T-helper 17 cell (primary cell): ENCODE results near the gene SSX2IP. TPM values are rescaled to one million over a fixed set of nuclear protein-coding genes. Genes with fewer than 3 reads are reported as not detected.

Experiments used
- ATAC-seq: fragments of 150-1000 bp; cut with Tn5 transposase; 2 replicates; pipeline ENCODE4 v1.10.0; 2021; ENCODE audit warnings: mild to moderate bottlenecking, moderate library complexity
- DNase-seq, 3 donors: peaks; one replicate each; pipeline versions ENCODE4 v3.0.0 to v3.0.0-alpha.2; 2020 to 2021
- H3K9me3 ChIP-seq: one replicate; pipeline ENCODE4 v1.7.0; 2013; ENCODE audit warnings: low read length, mild to moderate bottlenecking; ENCODE audit not compliant: control insufficient read depth, poor library complexity, severe bottlenecking
- H3K27ac Mint-ChIP-seq: one replicate; pipeline ENCODE4 v1.8.0; 2022; ENCODE audit warnings: mild to moderate bottlenecking, moderate library complexity, mixed read lengths
- H3K27me3 Mint-ChIP-seq: one replicate; pipeline ENCODE4 v1.8.0; 2022; ENCODE audit warnings: mixed read lengths
- H3K36me3 Mint-ChIP-seq: one replicate; pipeline ENCODE4 v1.8.0; 2022; ENCODE audit warnings: low read depth, mixed read lengths
- H3K4me1 Mint-ChIP-seq: one replicate; pipeline ENCODE4 v1.8.0; 2022; ENCODE audit warnings: mild to moderate bottlenecking, mixed read lengths
- H3K4me3 Mint-ChIP-seq: one replicate; pipeline ENCODE4 v1.8.0; 2022; ENCODE audit warnings: mild to moderate bottlenecking, moderate library complexity, mixed read lengths
- total RNA-seq, 4 donors: library from RNA in 2 of 4; stranded (reverse) in 2 of 4; gene quantifications; one replicate each; pipeline ENCODE4 v1.2.3 and lab custom pipeline; 2022 to 2026

SSX2IP gene
- total RNA-seq, 2 donors from 2014 or later, result 6.6 to 17.2 TPM

- H3K36me3 Mint-ChIP-seq, result peaks cover 8% of the 10 kb centered on the region
- no peak for DNase-seq
These were observed 6.8 kb downstream of the SSX2IP start for GRCh38 chr1:84683508-84683907.

GRCh38 chr1:84682047-84682446 lies 8.2 kb downstream of the SSX2IP start:
- Mint-ChIP-seq H3K4me1 (peaks cover 21% of the 10 kb centered on the region), H3K36me3 (peaks cover 10% of the 10 kb centered on the region), H3K27ac (no peak overlapping the region), H3K4me3 (no peak overlapping the region), H3K27me3 (no peaks in the 10 kb centered on the region)
- H3K9me3 ChIP-seq, result no peaks in the 10 kb centered on the region
- no peak for ATAC-seq
- no peak for DNase-seq

More at GRCh38 chr1:84683508-84683907, 6.8 kb downstream of the SSX2IP start:
- no peak overlapping the region for H3K4me3 Mint-ChIP-seq
- H3K4me1 Mint-ChIP-seq, result peaks cover 24% of the 10 kb centered on the region
- H3K27me3 Mint-ChIP-seq, result no peaks in the 10 kb centered on the region
- ATAC-seq, result no peak
- H3K9me3 ChIP-seq, result no peaks in the 10 kb centered on the region
- H3K27ac Mint-ChIP-seq, result no peak overlapping the region

GRCh38 chr1:84677415-84678099 lies 12.7 kb downstream of the SSX2IP start:
- no peak for ATAC-seq
- Mint-ChIP-seq H3K4me3 (no peak overlapping the region), H3K27me3 (no peaks in the 10 kb centered on the region)

GRCh38 chr1:84675631-84676030 lies 14.6 kb downstream of the SSX2IP start:
- no peak for DNase-seq
- Mint-ChIP-seq H3K27ac (no peak overlapping the region), H3K36me3 (peaks cover 2% of the 10 kb centered on the region), H3K4me3 (no peak overlapping the region), H3K27me3 (no peaks in the 10 kb centered on the region), H3K4me1 (peaks cover 22% of the 10 kb centered on the region)
- no peak for ATAC-seq
- no peaks in the 10 kb centered on the region for H3K9me3 ChIP-seq

More at GRCh38 chr1:84677415-84678099, 12.7 kb downstream of the SSX2IP start:
- Mint-ChIP-seq H3K4me1 (peaks cover 25% of the 10 kb centered on the region), H3K27ac (no peak overlapping the region), H3K36me3 (peaks cover 5% of the 10 kb centered on the region)
- H3K9me3 ChIP-seq, result no peaks in the 10 kb centered on the region
- DNase-seq, result no peak

GRCh38 chr1:84675106-84675505 lies 15.2 kb downstream of the SSX2IP start:
- DNase-seq (no peak), ATAC-seq (no peak)
- H3K27me3 Mint-ChIP-seq, result no peaks in the 10 kb centered on the region
- H3K4me1 Mint-ChIP-seq, result peaks cover 22% of the 10 kb centered on the region
- no peak overlapping the region for H3K27ac Mint-ChIP-seq
- no peak overlapping the region for H3K4me3 Mint-ChIP-seq
- H3K36me3 Mint-ChIP-seq, result peaks cover 2% of the 10 kb centered on the region
- no peaks in the 10 kb centered on the region for H3K9me3 ChIP-seq

- H3K4me1 Mint-ChIP-seq, result peaks cover 22% of the 10 kb centered on the region
- no peaks in the 10 kb centered on the region for H3K27me3 Mint-ChIP-seq
- DNase-seq (no peak), ATAC-seq (no peak)
- H3K27ac Mint-ChIP-seq, result no peak overlapping the region
- H3K9me3 ChIP-seq, result no peaks in the 10 kb centered on the region
- peaks cover 2% of the 10 kb centered on the region for H3K36me3 Mint-ChIP-seq
- H3K4me3 Mint-ChIP-seq, result no peak overlapping the region
These were observed 15.6 kb downstream of the SSX2IP start for GRCh38 chr1:84674705-84675104.

- Mint-ChIP-seq H3K36me3 (peaks cover 2% of the 10 kb centered on the region), H3K4me1 (peaks cover 22% of the 10 kb centered on the region), H3K27ac (no peak overlapping the region), H3K4me3 (no peak overlapping the region), H3K27me3 (no peaks in the 10 kb centered on the region)
- DNase-seq (no peak), ATAC-seq (no peak)
- no peaks in the 10 kb centered on the region for H3K9me3 ChIP-seq
These were observed 16.2 kb downstream of the SSX2IP start for GRCh38 chr1:84674021-84674420.

GRCh38 chr1:84672080-84672854 lies 18.0 kb downstream of the SSX2IP start:
- DNase-seq, result no peak
- Mint-ChIP-seq H3K27ac (peak overlapping the region; percentile 81), H3K4me3 (no peak overlapping the region), H3K36me3 (peaks cover 4% of the 10 kb centered on the region), H3K27me3 (no peaks in the 10 kb centered on the region), H3K4me1 (peaks cover 28% of the 10 kb centered on the region)
- no peak for ATAC-seq
- no peaks in the 10 kb centered on the region for H3K9me3 ChIP-seq

GRCh38 chr1:84669831-84670230 lies 20.4 kb downstream of the SSX2IP start:
- ATAC-seq, result no peak
- Mint-ChIP-seq H3K36me3 (peaks cover 4% of the 10 kb centered on the region), H3K27ac (no peak overlapping the region), H3K27me3 (no peaks in the 10 kb centered on the region), H3K4me1 (peaks cover 25% of the 10 kb centered on the region), H3K4me3 (no peak overlapping the region)
- no peak for DNase-seq
- H3K9me3 ChIP-seq, result no peaks in the 10 kb centered on the region

- H3K36me3 Mint-ChIP-seq, result peaks cover 4% of the 10 kb centered on the region
- no peaks in the 10 kb centered on the region for H3K27me3 Mint-ChIP-seq
- H3K9me3 ChIP-seq, result no peaks in the 10 kb centered on the region
- H3K4me3 Mint-ChIP-seq, result no peak overlapping the region
- DNase-seq, result no peak
- H3K4me1 Mint-ChIP-seq, result peaks cover 17% of the 10 kb centered on the region
- H3K27ac Mint-ChIP-seq, result no peak overlapping the region
- no peak for ATAC-seq
These were observed 22.1 kb downstream of the SSX2IP start for GRCh38 chr1:84668185-84668584.

GRCh38 chr1:84665703-84666317 lies 24.5 kb downstream of the SSX2IP start:
- ATAC-seq (no peak), DNase-seq (no peak)
- no peaks in the 10 kb centered on the region for H3K9me3 ChIP-seq
- peaks cover 4% of the 10 kb centered on the region for H3K36me3 Mint-ChIP-seq
- no peak overlapping the region for H3K27ac Mint-ChIP-seq
- H3K4me1 Mint-ChIP-seq, result peaks cover 11% of the 10 kb centered on the region
- no peaks in the 10 kb centered on the region for H3K27me3 Mint-ChIP-seq
- no peak overlapping the region for H3K4me3 Mint-ChIP-seq

GRCh38 chr1:84653130-84653677 lies 37.1 kb downstream of the SSX2IP start:
- ATAC-seq (no peak), DNase-seq (no peak)
- Mint-ChIP-seq H3K4me1 (peaks cover 2% of the 10 kb centered on the region), H3K4me3 (no peak overlapping the region), H3K27ac (no peak overlapping the region), H3K36me3 (peaks cover 12% of the 10 kb centered on the region), H3K27me3 (no peaks in the 10 kb centered on the region)
- no peaks in the 10 kb centered on the region for H3K9me3 ChIP-seq

- no peak overlapping the region for H3K27ac Mint-ChIP-seq
- no peak for ATAC-seq
These were observed 45.8 kb downstream of the SSX2IP start for GRCh38 chr1:84644472-84644871.

More at GRCh38 chr1:84644472-84644871, 45.8 kb downstream of the SSX2IP start:
- Mint-ChIP-seq H3K27me3 (no peaks in the 10 kb centered on the region), H3K36me3 (peaks cover 5% of the 10 kb centered on the region), H3K4me3 (no peak overlapping the region), H3K4me1 (peaks cover 2% of the 10 kb centered on the region)
- DNase-seq, result no peak
- no peaks in the 10 kb centered on the region for H3K9me3 ChIP-seq
